Stimulated activated CD8-positive, alpha-beta memory T cell treated with anti-CD3 and anti-CD28 coated beads, Interleukin-2, amount 100 ng/mL, for 1 hour (primary cell): Measurements from ENCODE around the gene CBX5.
"Not testable (repeated sequence)": the region's sequence is repeated elsewhere in the genome, so short reads cannot be mapped to it uniquely, and the experiment has no call there.

Experiments
- DNase-seq, 2 donors: peaks; one replicate each; pipeline ENCODE4 v3.0.0-alpha.2; 2020; ENCODE audit warnings: low read depth in 2 of 2

CBX5 gene

DNA sequence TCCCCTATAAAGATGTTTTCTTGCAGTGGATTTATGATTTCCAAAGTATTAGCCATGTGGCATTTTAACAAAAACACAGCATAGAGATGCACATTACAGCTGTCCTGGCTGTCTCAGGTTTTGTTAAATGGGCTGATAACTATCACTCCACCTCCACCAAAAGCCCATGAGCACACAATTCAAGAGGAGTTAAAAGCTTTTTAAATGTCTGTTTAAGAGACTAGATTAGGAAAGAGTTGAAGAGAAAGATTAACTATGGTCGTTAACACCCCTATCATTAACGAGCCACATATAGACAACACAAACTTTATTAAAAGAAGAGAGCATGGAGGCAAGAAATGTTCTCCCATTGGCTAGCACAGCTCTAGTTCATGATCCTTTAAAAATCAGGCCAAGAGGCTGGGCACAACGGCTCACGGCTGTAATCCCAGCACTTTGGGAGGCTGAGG is 14.5 kb downstream of the CBX5 start:
- DNase-seq: no peak

- DNase-seq: no peak
These were observed 17.5 kb downstream of the CBX5 start for GRCh38 chr12:54262403-54262925.

- DNase-seq: no peak
These were observed 18.0 kb downstream of the CBX5 start for GRCh38 chr12:54261815-54262402.

DNA sequence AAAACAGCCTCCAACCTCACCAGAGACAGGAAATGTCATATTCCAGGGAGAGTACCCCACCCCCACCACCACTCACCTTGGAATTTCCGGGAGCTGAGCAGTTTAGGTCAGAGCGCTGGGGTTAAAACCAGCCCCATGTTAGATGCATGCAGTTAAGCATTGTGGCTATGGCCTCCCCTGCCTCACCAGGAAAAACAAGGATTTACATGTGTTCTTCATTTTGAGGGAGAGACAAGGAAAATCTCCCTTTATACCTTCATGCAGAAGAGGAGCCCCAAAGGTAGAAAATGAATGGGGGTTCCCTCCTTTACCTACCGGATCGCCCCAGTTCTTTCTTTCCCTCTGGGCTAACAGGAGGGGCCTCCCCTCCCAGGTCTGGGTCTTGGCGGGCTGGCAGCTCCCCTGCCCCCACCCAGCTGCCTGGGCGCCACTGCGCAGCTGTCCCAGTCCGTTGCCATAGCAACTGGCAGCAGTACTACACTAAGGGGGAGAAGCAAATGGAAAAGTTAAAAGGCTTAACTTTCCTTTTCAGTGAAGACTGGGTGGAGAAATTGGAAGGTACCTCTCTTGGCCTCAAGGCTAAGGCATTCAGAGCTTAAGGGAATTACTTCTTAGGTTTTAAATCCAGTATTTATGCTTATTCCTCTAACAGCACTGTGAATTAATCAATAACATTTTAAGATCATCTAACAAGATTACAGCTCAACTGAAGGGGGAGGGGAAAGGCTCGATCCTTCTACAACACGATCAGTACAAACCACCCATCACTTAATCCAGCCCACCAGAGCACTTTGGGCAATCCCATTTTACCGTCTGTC is 20.5 kb downstream of the CBX5 start:
- peak in 1 of 2 donors; percentile 16 for DNase-seq

DNA sequence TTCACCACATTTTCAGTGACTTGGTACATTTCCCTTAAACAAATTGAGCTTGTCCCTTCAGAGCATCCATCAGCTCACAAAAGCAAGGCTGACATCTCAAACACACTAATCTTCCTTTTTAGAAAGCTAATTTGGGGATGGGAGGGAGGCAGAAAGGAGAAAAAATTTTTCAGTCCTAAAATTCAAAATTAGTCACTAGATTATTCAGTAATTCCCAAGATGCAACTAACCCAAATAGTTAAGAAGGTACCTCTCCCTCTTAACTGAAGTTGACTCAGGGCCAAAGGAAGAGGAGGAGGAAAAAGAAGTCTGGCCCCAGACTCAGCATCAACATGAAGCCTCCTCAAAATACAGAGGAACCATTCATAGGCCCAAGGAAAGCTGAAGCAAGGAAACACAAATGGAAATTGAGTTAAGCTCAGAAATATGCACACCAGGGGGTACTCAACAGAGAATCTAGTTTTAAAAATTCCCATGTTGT is 21.7 kb downstream of the CBX5 start:
- no peak for DNase-seq

DNA sequence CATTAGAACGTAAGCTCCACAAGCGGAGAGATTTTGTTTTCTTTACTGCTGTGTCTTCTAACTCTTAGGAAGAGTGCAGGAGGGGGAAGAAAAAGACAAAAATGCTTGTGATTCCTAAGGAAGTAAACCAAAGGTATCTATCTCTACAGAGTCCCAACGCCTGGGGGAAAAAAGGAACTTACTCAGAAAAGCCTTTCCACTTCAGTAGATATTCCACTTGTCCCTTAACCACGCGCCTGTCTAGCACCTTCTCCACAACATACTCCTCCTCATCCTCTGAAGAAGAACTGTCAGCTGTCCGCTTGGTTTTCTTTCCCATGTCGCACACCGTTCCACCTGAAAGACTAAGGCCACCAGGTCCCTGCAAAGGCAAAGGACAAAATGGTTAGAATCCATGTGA is 22.6 kb downstream of the CBX5 start:
- no peak for DNase-seq

GRCh38 chr12:54253240-54253639 is 26.7 kb downstream of the CBX5 start:
- DNase-seq: no peak

GRCh38 chr12:54251667-54252284 is 28.1 kb downstream of the CBX5 start:
- no peak for DNase-seq

- DNase-seq: no peak
These were observed 30.4 kb downstream of the CBX5 start for GRCh38 chr12:54249489-54249888.

- DNase-seq: no peak
These were observed 33.8 kb downstream of the CBX5 start for GRCh38 chr12:54246011-54246641.

DNA sequence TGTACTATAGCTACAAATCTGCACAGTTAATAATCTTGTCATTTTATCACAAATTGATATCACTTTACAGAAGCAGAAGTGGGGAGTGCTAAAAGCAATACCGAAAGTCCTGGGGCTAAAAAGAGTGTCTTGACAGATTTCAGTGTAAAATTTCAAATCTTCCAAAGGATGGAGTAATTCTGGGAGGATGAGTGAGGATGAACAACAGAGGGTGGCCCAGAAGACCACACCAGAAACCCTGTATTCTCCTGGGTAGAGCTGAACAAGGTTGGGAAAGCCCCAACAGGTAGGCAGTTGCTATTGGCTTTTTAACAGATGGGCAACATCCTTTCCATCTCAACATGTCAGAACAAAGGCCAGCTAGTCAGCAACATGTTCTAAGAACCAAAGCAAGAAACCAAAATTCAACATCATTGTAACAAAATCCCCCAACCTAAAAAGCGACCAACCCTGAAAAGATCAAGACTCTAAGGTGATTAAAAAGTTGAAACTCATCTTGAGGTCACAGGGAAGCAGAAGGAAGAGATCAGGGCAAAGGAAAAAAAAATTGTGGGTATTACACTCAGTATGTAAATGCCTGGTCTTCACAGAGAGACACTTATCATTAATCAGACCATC is 38.8 kb downstream of the CBX5 start:
- no peak for DNase-seq

DNA sequence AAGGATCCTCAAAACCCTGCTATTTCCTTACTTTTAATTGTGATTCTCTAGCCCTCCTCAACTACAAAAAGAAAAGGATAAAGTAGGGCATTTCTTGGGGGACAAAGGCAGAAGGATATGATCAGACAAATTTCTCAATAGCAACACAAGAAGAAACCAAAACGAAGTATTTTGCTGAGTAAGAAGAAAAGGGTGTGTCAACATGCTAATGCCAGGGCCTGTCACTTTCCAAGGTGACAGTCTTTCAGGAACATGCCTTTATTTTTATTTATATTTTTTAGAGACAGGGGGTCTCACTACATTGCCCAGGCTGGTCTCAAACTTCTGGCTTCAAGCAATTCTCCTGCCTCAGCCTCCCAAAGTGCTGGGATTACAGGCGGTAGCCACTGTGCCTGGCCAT is 39.8 kb downstream of the CBX5 start:
- no peak for DNase-seq

- DNase-seq: no peak
These were observed 40.3 kb downstream of the CBX5 start for GRCh38 chr12:54239620-54240019.

- no peak for DNase-seq
These were observed 41.4 kb downstream of the CBX5 start for GRCh38 chr12:54238531-54238930.

GRCh38 chr12:54232790-54233189 is 47.1 kb downstream of the CBX5 start:
- no peak for DNase-seq

DNA sequence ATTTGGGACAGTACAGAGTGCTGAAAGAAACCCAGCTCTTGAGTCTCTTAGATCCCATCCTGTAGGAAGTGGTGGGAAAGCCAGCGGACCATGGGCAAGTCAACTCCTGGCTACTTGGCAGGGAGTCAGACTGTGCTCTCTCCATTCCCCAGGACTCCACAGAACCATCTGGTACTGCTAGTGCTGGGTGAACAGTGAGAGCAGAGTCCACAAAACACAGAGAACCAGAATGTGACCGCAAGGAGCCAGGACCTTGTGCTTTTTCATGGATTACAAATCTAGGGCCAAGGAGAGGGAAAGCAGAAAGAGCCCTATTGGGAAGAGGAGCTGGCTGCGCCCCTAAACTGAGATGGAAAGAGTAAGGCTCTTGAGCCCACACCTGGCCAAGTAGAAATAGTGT is 48.7 kb downstream of the CBX5 start:
- not testable (repeated sequence) for DNase-seq

GRCh38 chr12:54230555-54230954 is 49.4 kb downstream of the CBX5 start:
- no peak for DNase-seq

DNA sequence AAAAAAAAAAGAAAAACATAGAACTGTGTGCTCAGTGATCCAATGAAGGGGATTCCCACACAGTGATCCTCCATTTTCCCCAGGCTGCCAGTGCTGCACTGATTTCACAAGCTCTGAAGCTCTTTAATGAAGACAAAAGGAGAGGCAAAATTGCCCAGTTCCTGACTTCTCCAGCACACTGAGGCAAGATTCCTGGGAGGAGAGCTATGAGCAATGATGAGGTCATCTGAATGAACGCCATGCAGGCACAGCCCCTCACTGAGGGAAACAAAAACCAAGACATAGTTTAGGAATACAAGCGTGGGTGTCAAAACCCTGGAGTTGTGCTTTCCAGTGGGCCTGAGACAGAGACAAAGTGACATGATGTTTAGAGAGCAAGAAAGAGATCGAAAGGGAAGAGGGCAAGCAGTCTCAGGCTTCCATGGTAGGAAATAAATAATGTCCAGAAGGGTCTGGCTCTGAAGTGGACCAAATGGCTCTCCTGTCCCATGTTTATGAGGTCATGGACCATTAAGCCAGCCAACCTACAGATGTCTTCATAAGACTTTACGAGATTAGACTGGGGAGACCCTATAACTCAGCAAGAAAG is 50.2 kb downstream of the CBX5 start:
- no peak for DNase-seq

- no peak for DNase-seq
These were observed 51.5 kb downstream of the CBX5 start for GRCh38 chr12:54228471-54228870.

- not testable (repeated sequence) for DNase-seq
These were observed 52.0 kb downstream of the CBX5 start for GRCh38 chr12:54227927-54228326.

DNA sequence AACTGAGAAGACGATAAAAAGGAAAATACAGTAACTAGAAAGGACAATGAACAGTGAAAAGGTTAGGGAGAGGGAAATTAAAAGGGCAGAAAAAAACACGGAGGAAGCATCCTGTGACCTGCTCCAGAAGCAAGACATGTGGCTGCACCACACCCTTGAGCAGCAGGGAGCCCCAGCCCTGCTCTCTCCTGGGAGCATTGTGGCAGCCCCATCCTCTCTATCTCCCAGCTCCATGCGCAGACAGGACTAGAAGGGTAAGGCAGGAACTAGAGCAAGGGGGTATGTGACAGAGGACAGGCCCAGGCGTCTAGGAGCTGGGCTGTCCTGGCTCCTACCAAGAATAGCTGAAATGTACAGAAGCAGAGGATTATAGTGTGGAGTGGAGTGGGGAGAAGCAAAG is 52.5 kb downstream of the CBX5 start:
- no peak for DNase-seq
